K562 (cell line): Measurements from ENCODE around the gene FOXL3. TPM values are rescaled to one million over a fixed set of nuclear protein-coding genes. Genes with fewer than 3 reads are reported as not detected.

Experiments used
- BHLHE40 ChIP-seq: IDR thresholded peaks from 2 replicates; pipeline ENCODE4 v1.6.1; 2011; ENCODE audit warnings: low read length, improper control_type of control experiment
- HNRNPL ChIP-seq: fragments of 200-400 bp; formaldehyde crosslinking; IDR thresholded peaks from 2 replicates; pipeline ENCODE4 v1.6.1; 2017; ENCODE audit warnings: low read depth, mild to moderate bottlenecking, low read length
- NFE2L1 ChIP-seq: fragments of 450-650 bp; IDR thresholded peaks from 2 replicates; pipeline ENCODE4 v1.6.1; 2016; ENCODE audit warnings: missing genetic modification characterization, low read depth, mild to moderate bottlenecking, missing compliant biosample characterization, moderate library complexity, borderline replicate concordance
- POLR2A ChIP-seq: fragments of 450-650 bp; conservative IDR thresholded peaks from 2 replicates; pipeline ENCODE4 v1.6.1; 2016
- RB1 ChIP-seq: fragments of 450-650 bp; IDR thresholded peaks from 2 replicates; pipeline ENCODE4 v1.6.1; 2017; ENCODE audit warnings: low read depth, mild to moderate bottlenecking
- ZNF561 ChIP-seq: fragments of 450-650 bp; formaldehyde crosslinking; conservative IDR thresholded peaks from 2 replicates; pipeline ENCODE4 v1.4.0; 2020; ENCODE audit warnings: mild to moderate bottlenecking, moderate library complexity
- ZNF644 ChIP-seq: fragments of 200-800 bp; sonication (Bioruptor generic); IDR thresholded peaks from 2 replicates; pipeline ENCODE4 v1.6.1; 2016; ENCODE audit warnings: low read depth, missing genetic modification characterization, missing compliant biosample characterization
- ZNF76 ChIP-seq: fragments of 250-450 bp; sonication (Bioruptor Pico); IDR thresholded peaks from 2 replicates; pipeline ENCODE4 v1.4.0; 2020; ENCODE audit warnings: mild to moderate bottlenecking, moderate library complexity, borderline replicate concordance
- polyA plus RNA-seq, 8 experiments: library from polyadenylated mRNA; depleted of rRNA in 4 of 8; stranded (reverse) in 5 of 8; unstranded in 3 of 8; fragments of >200 nt; fragmentation: Nextera tagmentation in 2 of 8; fragmentation: Illumina TruSeq in 1 of 8; extraction: Ambion mirVana in 2 of 8; extraction: Trizol in 1 of 8; gene quantifications; 2 replicates each; pipeline versions ENCODE4 v1.2.1 to v1.2.3, GENCODE V29; 2011 to 2014; ENCODE audit warnings: inconsistent platforms in 1 of 8, missing spikeins in 1 of 8
- total RNA-seq, 7 experiments: library from RNA; depleted of rRNA in 6 of 7; stranded (reverse); fragments of >200 nt in 6 of 7; fragmentation: Illumina TruSeq in 2 of 7; extraction: Trizol in 2 of 7; gene quantifications; 2 replicates each; pipeline versions ENCODE4 v1.2.1 to v1.2.3, GENCODE V29; 2011 to 2021; ENCODE audit warnings: low replicate concordance in 1 of 7
- TF ChIP-seq, protein P1 (sequence below): fragments of 450-650 bp; conservative IDR thresholded peaks from 2 replicates; pipeline ENCODE4 v1.6.1; 2016; ENCODE audit warnings: missing genetic modification characterization, low read depth, mild to moderate bottlenecking, missing compliant biosample characterization, moderate library complexity
- TF ChIP-seq, protein P2 (sequence below): fragments of 150-350 bp; IDR thresholded peaks from 2 replicates; pipeline ENCODE4 v1.6.1; 2014; ENCODE audit warnings: low read depth, mild to moderate bottlenecking, low read length, borderline replicate concordance
- TF ChIP-seq, protein P3 (sequence below): sonication (generic); formaldehyde crosslinking; IDR thresholded peaks from 2 replicates; pipeline ENCODE4 v1.8.0; 2022; ENCODE audit warnings: mild to moderate bottlenecking, low read depth, missing genetic modification reagents
- TF ChIP-seq, protein P4 (sequence below): fragments of 250-450 bp; sonication (Bioruptor Pico); IDR thresholded peaks from 2 replicates; pipeline ENCODE4 v1.5.0; 2022; ENCODE audit warnings: mild to moderate bottlenecking
- TF ChIP-seq, protein P5 (sequence below): fragments of 450-650 bp; formaldehyde crosslinking; IDR thresholded peaks from 2 replicates; pipeline ENCODE4 v1.4.0; 2022; ENCODE audit warnings: mild to moderate bottlenecking, moderate library complexity
- TF ChIP-seq, protein P6 (sequence below): sonication (generic); formaldehyde crosslinking; IDR thresholded peaks from 2 replicates; pipeline ENCODE4 v1.8.0; 2022; ENCODE audit warnings: mild to moderate bottlenecking, missing genetic modification reagents
- TF ChIP-seq, protein P7 (sequence below): fragments of 450-650 bp; IDR thresholded peaks from 2 replicates; pipeline ENCODE4 v1.6.1; 2016; ENCODE audit warnings: low read depth, mild to moderate bottlenecking, moderate library complexity
- TF ChIP-seq, protein P8 (sequence below): fragments of 250-450 bp; sonication (Bioruptor Pico); IDR thresholded peaks from 2 replicates; pipeline ENCODE4 v1.9.0; 2021; ENCODE audit warnings: mild to moderate bottlenecking

FOXL3 gene
- total and polyA plus RNA-seq, 9 of the 15 experiments (the other 6 are each of a cell fraction or from before 2014, with no cell fraction given), result not detected

DNA sequence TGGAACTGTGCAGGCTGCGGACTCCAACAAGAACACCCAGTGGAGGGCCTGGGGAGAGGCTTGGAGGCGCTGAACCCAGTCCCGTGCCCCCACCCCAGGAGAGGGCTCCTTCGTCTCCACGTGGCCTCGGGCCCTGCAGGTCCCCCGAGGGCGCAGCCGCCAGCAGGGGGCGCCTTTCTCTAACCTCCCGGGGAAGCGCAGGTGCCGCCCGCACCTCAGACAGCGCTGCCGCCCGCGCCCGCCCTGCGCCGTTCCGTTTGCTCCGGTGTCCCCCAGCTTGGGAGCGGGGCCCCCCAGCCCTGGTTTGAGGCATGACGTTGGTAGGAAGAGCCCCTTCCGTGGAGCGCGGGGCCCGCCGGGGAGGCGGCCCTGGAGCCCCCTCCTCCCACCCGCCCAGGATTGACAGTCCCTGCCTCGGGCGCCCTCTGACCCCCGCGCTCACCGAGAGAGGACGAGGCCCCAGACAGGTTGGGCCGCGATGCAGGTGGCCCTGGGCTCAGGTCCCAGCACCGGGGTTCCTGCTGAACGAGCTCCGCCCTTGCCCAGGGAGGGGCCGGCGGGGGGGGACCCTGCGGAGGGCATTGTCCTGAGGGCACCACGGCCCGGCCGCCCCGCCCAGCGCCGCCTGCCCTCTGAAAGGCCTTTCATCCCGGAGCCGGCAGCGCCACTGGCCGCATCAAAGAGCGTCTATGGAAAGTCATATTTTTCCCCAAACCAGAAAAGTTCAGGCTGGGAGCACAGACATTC is 42.8 kb downstream of the FOXL3 start (continued):
- TF ChIP-seq, protein P1, sequence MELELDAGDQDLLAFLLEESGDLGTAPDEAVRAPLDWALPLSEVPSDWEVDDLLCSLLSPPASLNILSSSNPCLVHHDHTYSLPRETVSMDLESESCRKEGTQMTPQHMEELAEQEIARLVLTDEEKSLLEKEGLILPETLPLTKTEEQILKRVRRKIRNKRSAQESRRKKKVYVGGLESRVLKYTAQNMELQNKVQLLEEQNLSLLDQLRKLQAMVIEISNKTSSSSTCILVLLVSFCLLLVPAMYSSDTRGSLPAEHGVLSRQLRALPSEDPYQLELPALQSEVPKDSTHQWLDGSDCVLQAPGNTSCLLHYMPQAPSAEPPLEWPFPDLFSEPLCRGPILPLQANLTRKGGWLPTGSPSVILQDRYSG (tag), result no peak
- TF ChIP-seq, protein P2, sequence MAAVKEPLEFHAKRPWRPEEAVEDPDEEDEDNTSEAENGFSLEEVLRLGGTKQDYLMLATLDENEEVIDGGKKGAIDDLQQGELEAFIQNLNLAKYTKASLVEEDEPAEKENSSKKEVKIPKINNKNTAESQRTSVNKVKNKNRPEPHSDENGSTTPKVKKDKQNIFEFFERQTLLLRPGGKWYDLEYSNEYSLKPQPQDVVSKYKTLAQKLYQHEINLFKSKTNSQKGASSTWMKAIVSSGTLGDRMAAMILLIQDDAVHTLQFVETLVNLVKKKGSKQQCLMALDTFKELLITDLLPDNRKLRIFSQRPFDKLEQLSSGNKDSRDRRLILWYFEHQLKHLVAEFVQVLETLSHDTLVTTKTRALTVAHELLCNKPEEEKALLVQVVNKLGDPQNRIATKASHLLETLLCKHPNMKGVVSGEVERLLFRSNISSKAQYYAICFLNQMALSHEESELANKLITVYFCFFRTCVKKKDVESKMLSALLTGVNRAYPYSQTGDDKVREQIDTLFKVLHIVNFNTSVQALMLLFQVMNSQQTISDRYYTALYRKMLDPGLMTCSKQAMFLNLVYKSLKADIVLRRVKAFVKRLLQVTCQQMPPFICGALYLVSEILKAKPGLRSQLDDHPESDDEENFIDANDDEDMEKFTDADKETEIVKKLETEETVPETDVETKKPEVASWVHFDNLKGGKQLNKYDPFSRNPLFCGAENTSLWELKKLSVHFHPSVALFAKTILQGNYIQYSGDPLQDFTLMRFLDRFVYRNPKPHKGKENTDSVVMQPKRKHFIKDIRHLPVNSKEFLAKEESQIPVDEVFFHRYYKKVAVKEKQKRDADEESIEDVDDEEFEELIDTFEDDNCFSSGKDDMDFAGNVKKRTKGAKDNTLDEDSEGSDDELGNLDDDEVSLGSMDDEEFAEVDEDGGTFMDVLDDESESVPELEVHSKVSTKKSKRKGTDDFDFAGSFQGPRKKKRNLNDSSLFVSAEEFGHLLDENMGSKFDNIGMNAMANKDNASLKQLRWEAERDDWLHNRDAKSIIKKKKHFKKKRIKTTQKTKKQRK, result no peak
- TF ChIP-seq ZNF644 (tag), result no peak
- TF ChIP-seq BHLHE40, result peak; percentile 69; the same call in 1 of the 2 replicates
- peak; percentile 81; the same call in 1 of the 2 replicates for TF ChIP-seq RB1
- TF ChIP-seq, protein P3, sequence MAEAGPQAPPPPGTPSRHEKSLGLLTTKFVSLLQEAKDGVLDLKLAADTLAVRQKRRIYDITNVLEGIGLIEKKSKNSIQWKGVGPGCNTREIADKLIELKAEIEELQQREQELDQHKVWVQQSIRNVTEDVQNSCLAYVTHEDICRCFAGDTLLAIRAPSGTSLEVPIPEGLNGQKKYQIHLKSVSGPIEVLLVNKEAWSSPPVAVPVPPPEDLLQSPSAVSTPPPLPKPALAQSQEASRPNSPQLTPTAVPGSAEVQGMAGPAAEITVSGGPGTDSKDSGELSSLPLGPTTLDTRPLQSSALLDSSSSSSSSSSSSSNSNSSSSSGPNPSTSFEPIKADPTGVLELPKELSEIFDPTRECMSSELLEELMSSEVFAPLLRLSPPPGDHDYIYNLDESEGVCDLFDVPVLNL (CRISPR knock-in tag), result no peak
- TF ChIP-seq, protein P4, sequence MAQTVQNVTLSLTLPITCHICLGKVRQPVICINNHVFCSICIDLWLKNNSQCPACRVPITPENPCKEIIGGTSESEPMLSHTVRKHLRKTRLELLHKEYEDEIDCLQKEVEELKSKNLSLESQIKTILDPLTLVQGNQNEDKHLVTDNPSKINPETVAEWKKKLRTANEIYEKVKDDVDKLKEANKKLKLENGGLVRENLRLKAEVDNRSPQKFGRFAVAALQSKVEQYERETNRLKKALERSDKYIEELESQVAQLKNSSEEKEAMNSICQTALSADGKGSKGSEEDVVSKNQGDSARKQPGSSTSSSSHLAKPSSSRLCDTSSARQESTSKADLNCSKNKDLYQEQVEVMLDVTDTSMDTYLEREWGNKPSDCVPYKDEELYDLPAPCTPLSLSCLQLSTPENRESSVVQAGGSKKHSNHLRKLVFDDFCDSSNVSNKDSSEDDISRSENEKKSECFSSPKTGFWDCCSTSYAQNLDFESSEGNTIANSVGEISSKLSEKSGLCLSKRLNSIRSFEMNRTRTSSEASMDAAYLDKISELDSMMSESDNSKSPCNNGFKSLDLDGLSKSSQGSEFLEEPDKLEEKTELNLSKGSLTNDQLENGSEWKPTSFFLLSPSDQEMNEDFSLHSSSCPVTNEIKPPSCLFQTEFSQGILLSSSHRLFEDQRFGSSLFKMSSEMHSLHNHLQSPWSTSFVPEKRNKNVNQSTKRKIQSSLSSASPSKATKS, result no peak
- TF ChIP-seq, protein P5, sequence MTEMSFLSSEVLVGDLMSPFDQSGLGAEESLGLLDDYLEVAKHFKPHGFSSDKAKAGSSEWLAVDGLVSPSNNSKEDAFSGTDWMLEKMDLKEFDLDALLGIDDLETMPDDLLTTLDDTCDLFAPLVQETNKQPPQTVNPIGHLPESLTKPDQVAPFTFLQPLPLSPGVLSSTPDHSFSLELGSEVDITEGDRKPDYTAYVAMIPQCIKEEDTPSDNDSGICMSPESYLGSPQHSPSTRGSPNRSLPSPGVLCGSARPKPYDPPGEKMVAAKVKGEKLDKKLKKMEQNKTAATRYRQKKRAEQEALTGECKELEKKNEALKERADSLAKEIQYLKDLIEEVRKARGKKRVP (CRISPR knock-in tag), result no peak
- TF ChIP-seq, protein P6, sequence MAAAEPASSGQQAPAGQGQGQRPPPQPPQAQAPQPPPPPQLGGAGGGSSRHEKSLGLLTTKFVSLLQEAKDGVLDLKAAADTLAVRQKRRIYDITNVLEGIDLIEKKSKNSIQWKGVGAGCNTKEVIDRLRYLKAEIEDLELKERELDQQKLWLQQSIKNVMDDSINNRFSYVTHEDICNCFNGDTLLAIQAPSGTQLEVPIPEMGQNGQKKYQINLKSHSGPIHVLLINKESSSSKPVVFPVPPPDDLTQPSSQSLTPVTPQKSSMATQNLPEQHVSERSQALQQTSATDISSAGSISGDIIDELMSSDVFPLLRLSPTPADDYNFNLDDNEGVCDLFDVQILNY (CRISPR knock-in tag), result no peak
- TF ChIP-seq, protein P7, sequence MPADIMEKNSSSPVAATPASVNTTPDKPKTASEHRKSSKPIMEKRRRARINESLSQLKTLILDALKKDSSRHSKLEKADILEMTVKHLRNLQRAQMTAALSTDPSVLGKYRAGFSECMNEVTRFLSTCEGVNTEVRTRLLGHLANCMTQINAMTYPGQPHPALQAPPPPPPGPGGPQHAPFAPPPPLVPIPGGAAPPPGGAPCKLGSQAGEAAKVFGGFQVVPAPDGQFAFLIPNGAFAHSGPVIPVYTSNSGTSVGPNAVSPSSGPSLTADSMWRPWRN, result no peak
- no peak for TF ChIP-seq ZNF561 (CRISPR knock-in tag)
- TF ChIP-seq ZNF76 (CRISPR knock-in tag), result no peak
- TF ChIP-seq, protein P8, sequence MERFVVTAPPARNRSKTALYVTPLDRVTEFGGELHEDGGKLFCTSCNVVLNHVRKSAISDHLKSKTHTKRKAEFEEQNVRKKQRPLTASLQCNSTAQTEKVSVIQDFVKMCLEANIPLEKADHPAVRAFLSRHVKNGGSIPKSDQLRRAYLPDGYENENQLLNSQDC (CRISPR knock-in tag), result no peak
- no peak for TF ChIP-seq POLR2A
- TF ChIP-seq HNRNPL, result no peak
- no peak for TF ChIP-seq NFE2L1
